ENCODE data around the gene MARCHF10.

Gene MARCHF10

DNA sequence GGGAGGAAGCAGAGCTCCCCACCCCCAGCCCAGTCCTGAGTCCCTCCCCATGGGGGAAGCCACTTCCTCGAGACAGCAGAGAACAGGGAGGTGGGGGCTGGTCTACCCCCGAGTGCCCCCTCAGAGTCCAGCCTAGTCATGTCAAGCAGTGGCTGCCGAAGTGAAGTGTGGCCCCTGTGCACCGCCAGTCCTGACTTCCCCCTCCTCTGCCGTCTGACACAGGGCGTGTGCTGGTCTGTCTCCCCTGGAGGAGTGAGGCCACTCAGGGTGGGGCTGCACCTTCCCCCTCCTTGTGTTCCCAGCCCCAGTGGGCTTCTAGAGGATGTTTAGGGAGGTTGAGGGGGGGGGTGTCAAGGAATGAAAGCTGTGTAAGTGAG is 133.8 kb downstream of the MARCHF10 start:
- DNase-seq: no peak

DNA sequence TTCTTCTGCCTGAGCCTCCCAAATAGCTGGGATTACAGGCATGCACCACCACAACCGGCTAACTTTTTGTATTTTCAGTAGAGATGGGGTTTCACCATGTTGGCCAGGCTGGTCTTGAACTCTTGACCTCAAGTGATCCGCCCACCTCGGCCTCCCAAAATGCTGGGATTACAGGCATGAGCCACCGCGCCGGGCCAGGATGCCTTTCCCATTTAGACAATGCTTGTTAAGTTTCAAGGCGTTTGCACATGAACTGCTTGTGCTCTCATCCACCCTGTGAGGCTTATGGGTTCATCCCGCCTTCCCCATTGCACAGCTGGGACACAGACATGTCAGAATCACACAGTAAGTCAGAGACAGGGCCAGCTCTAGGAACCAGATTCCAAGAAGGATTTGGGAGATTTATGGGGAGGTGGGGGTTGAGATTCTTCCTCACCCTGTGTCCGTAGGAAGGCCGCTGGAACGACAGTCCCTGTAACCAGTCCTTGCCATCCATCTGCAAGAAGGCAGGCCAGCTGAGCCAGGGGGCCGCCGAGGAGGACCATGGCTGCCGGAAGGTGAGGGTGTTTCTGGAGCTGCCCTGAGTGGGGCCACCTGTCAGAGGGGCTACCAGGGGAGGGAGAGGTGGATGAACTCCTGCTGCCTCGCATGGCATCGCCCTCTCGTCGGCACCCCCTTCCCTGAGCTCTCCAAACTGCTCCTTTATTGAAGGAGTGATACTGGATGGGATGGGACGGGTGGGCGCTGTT is 134.3 kb downstream of the MARCHF10 start:
- DNase-seq: no peak

DNA sequence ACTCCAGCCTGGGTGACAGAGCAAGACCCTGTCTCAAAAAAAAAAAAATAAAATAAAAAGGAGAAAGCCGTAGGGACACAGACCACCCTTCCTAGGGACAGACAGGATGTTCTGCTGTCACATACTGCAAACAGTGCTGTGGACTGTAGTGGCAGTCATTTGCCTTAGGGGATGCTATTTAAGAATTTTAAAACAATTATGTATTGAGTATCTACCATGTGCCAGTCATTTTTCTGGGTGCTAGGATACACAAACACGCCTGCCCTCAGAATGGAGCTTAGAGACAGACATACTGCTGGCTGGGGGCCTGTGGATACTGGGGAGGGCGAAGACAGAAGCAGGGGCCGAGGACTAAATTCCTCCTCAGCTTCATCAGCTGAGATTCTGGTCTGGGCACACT is 135.2 kb downstream of the MARCHF10 start:
- DNase-seq: no peak

DNA sequence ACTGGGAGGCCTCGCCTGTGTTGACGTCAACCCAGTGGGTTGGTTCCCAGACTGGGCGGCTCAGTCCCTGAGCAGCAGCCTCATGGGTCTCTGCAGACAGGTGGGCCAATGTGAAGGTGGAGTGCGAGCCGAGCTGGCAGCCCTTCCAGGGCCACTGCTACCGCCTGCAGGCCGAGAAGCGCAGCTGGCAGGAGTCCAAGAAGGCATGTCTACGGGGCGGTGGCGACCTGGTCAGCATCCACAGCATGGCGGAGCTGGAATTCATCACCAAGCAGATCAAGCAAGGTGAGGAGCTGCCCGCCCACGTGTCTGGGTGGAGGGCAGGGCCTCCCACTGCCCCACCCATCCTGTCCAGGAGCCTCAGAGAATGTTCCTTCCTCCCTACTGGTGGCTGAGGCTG is 136.6 kb downstream of the MARCHF10 start:
- no peak for DNase-seq

DNA sequence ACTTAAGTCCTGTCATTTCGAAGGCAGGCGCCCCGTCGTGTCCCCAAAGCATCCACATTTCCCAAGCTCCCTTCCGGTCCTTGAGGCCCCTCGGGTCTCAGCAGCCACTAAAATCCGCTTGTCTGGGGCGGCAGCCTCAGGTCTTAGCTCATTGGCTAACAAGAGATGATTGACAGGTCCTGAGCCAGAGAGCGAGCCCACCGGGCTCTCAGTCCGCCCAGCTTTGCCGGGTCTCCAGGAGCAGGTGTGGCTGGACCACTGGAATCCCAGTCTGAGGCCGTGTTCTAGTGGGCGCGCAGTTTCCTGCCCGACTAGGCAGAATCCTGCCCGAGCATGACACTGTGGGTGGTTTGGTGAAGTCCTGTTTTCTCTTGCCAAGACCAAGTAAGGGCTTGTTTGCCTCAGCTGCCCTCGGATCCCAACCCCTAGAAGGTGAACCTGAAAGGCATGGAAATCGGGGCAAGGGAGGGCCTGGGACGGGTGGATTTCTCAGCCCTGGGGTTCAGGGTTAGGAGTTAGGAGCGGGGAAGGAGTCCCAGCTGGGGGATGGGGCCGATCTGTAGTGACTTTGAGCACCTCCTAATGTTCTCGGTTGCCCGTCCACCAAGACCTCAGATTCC is 137.8 kb downstream of the MARCHF10 start:
- no peak for DNase-seq

DNA sequence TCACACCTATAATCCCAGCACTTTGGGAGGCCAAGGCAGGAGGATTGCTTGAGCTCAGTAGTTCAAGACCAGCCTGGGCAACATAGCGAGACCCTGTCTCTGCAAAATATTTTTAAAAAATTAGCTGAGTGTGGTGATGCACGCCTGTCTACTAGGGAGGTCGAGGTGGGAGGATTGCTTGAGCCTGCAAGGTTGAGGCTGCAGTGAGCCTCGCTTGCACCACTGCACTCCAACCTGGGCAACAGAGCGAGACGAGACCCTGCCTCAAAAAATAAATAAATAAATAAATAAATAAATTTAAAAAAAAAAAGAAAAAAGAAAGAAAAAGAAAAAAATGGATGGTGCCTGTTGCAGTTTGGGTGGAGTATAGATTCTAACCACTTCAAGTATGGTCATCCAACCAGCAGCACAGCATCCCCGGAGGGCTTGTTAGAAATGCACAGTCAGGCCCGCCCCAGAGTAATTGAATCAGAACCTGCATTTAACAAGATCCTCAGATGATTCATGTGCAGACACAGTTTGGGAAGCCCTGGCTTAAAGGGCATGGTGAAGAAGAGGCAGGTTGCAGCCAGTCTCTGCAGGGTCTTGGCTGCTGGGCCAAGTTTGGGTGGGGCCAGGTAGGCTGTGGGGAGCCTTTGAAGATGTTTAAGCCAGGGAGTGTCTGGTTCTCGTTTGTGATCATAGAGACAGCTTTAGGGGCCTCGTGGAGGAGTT is 139.9 kb downstream of the MARCHF10 start:
- no peak for DNase-seq

DNA sequence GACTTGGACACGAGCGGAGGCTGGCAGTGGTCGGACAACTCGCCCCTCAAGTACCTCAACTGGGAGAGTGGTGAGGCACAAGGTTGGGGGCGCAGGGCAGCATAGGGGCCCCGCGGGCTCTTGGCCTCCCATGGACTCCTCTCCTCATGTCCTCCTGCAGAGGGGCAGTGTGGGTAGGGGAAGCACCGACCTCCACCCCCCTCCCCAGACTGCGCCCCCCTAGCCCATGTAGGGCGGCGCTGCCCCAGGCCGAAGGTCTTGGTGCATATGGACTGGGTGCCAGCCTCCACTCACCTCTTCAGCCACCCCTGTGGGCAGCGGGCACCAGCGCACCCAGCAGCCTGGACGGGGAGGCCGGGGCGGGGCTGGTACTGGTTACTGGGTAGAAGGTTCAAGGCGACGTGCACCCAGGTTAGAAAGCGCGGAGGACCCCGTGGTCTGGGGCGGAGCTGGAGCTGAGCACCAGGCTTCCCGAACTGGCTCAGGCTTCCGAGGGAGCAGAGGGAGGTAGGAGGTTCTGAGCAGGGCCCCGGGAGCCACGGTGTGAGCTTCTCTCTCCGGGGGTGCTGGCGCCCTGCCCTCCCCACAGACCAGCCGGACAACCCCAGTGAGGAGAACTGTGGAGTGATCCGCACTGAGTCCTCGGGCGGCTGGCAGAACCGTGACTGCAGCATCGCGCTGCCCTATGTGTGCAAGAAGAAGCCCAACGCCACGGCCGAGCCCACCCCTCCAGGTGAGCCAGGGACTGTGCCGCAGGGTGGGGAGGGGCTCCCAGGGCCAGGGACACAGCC is 141.1 kb downstream of the MARCHF10 start:
- no peak for DNase-seq

DNA sequence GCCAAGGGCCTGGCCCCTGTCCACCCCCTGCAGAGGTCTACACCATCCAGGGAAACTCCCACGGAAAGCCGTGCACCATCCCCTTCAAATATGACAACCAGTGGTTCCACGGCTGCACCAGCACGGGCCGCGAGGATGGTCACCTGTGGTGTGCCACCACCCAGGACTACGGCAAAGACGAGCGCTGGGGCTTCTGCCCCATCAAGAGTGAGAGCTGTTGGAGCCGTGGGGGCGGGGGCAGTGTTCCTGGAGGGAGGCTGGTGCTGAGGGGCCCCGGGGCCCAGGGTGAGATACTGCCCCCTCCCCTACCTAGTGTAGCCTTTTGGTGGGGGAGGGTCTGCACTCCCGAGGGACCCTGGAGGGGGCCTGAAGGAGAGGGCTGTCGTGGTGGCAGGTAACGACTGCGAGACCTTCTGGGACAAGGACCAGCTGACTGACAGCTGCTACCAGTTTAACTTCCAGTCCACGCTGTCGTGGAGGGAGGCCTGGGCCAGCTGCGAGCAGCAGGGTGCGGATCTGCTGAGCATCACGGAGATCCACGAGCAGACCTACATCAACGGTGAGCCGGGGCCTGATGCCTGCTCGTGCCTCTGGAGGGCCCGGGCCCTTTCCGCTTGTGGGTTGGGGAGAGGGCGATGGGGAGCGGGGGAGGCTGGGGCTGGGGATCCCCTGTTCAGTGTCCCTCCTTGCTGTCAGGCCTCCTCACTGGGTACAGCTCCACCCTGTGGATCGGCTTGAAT is 141.9 kb downstream of the MARCHF10 start:
- DNase-seq: no peak

DNA sequence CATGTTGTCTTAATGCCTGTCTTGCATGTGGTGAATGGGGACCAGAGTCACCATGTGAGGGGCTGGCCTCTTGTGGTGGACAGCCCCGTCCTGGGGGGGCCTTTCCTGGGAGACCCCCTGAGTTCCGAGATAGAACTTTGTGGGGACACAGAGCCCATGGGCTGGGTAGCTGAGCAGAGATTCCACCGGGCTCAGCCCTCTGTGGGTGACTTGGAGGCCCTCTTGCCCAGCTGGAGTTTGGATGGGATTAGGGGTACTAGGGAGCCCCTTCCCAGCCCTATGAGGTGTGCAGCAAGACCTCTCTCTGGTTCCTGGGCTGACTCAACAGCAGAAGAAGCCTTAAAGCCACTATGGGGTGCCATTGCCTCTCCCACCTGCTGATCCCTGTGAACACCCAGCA is 142.5 kb downstream of the MARCHF10 start:
- no peak for DNase-seq

DNA sequence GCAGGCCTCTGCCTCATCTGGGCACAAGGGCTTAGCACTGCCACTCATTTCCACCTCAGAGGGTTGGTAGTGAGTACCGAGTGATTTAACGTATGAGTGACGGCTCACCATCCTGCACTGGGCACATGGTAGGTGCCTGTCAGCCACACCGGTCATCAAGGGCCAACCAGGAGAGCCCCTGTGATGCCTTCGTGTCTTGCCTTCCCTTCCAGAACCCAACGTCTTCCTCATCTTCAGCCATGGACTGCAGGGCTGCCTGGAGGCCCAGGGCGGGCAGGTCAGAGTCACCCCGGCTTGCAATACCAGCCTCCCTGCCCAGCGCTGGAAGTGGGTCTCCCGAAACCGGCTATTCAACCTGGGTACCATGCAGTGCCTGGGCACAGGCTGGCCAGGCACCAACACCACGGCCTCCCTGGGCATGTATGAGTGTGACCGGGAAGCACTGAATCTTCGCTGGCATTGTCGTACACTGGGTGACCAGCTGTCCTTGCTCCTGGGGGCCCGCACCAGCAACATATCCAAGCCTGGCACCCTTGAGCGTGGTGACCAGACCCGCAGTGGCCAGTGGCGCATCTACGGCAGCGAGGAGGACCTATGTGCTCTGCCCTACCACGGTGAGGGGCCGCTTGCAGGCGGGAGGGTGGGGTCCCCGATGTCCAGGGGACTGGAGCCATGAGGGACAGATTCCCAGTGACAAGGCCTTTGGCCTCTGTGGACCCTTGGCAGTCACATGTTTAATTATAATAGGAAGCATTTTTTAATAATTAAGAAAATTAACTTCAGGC is 143.6 kb downstream of the MARCHF10 start:
- DNase-seq: no peak

DNA sequence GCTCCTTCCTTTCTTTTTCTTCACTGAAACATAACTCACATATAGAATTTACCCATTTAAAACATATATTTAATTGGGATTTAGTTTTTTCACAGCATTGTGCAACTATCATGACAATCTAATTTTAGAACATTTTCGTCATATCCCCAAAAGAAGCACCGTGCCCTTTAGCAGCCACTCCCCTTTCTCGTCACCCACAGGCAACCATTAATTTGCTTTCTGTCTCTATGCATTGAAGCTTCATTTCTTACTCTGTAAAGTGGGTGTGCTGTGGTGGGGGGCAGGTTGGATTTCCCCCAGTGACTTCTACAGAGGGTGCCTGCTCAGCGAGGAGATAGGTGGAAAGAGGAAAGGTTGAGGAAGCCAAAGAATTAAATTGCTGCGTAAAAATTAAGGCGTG is 144.8 kb downstream of the MARCHF10 start:
- DNase-seq: no peak

DNA sequence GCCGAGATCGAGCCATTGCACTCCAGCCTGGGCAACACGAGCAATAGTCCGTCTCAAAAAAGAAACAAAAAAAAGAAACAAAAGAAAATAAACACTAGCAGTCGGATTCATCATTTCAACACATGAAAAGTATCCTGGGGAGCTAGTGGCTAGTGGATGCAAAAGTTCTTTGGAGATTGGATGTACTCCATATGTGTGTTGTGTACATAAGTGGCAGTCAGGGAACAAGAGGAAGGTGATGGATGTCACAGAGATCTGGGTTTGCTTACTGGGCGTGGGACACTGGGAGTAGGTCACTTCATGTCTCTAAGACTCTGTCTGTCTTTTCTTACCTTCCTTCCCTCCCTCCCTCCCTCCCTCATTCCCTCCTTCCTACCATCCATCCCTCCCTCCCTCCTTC is 145.3 kb downstream of the MARCHF10 start:
- DNase-seq: no peak

DNA sequence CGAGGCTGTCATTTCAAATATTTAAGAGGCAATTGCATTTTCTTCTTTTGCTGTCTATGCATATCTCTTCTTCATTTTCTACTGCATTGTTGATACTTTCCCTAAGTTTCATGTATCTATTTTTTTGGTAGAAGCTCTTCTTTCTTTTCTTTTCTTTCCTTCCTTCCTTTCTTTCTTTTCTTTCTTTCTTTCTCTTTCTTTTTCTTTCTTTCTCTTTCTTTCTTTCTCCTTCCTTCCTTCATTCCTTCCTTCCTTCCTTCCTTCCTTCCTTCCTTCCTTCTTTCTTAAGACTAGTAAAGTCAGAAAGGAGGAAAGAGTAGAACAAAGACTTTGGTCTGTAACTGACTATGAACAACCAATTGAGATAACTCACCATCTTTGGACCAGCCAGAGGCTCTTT is 146.8 kb downstream of the MARCHF10 start:
- no peak for DNase-seq

DNA sequence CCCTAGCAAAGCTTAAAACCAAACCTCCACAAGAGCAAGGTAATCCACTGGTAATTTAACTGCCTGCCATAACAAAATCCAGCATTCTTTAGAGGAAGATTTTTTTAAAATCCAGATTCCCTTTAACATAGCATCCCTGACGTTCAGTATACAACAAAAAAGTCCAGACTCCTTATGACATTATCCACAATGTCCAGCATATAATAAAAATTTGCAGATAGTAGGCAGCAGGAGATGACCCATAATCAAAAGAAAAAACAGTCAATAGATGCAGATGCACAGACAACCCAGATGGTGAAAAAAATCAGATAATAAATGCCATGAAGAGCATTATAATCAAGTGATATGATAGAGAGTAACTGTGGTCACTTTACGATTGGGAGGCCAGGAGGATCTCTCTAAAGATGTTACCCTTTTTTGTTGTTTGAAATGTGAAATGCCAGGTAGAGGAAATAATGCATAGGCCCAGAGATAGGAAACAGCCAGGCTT is 147.4 kb downstream of the MARCHF10 start:
- DNase-seq: no peak

DNA sequence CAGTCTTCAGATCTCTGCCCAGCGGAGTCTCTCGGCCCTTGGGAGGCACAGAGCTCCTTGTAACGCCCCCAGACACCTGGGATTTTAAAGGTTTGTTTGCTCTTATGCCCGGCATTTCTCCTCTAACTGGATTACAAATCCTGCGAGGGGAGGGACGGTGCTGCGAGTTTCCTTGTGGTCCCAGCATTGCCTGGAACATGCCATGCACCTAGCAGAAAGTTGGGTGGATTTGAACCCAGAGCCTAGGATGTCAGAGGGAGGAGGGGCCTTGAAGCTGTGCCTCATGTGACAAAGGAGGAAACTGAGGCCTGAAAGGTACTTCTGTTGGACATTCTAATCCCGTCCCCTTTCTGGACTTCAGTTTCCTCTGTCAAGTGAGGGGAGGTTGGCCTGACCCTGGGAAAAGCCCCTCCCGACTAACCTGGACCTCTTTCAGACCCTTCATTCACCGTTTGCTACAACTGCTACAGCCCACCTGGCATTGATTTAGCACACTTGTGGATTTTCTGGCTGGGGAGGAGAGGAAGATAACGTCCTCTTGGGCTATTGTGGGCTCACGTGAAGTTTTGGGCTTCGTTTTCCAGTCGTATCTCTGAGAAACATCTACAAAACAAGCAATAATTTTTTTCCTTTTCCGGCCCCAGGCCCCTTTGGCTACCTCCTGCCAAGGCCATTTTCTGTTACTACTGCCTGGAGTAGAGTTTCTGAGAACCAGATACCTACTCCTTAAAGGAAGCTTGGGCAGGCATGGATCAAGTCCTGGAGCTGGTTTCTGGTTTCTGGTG is 149.8 kb downstream of the MARCHF10 start:
- no peak for DNase-seq

DNA sequence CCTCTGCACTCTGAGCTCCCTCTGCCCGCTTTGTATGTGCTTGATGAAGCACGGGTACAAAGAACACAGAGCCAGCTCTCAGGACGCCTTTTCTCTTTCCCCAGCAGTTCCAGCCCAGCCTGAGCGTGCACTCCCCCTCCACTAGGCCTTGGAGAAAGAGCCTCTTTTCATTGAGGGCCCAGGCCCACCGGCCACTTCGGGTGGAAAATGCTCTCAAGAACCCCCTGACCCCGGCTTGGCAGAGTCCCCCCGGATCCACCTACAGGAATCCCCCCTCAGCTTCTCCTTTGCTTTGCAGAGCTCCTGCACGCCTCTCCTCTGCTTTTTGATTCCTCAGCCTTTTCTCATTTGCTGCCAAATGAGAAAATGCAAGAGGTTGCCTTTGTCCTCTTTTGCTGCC is 150.4 kb downstream of the MARCHF10 start:
- no peak for DNase-seq

DNA sequence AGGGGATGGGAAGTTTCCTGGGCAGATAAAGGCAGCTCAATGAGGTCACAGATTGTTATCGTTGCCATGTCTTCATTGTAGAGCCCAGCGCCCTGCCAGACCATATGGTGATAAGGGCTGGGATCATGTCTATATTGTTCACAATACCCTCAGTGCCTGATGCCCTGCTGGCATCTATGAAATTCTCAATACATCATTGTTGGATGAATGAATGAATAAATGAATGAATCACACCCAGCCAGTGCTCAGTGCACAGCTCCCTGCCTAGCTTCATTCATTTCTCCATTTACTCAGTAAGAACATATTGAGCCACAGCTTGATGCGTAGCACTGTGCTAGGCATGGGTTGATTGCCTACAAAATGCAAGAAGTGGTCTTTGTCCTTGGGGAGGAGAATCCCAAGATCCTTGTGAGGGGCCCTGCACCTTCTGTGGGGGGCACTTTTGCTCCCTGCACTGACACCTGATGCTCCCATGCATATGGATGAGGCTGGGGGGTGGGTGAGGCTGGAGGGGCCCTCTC is 150.9 kb downstream of the MARCHF10 start:
- DNase-seq: no peak

DNA sequence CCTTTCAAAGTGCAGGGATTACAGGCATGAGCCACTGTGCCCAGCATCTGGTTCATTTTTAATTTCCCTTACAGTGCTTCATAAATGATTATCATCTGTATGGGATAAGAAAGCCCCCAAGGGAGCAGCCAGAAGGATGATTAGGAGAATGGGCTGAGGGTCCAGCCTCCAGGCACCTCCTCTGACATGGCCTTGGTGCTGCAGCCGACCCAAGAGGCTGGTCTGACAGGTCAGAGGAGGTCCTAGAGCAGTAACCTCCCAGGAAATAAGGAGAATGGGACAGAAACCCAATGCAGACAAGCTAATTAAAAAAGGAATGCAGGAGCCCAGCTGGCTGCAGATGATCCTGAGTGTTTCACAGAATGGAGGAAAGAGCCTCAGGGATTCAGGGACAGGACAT is 151.7 kb downstream of the MARCHF10 start:
- no peak for DNase-seq

DNA sequence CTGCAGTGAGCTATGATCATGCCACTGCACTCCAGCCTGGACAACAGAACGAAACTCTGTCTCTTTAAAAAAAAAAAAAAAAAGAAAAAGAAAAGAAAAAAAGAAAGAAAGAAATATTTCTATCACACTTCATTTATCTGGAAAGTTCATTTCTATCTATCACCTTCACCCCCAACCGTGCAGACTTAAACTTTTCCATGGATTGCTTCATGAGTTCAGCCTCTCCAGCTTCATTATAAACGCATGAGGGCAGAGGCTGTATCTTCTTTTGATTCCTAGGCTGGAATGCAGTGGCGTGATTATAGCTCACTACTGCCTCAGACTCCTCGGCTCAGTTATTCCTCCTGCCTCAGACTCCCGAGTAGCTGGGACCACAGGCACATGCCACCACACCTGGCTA is 152.5 kb downstream of the MARCHF10 start:
- DNase-seq: no peak
